SU-DHL-6 (cell line): Measurements from ENCODE around the gene CEP126.

ENCODE experiments used
- H2AFZ ChIP-seq: fragments of 200-600 bp; sonication (generic); 2 replicates; pipeline ENCODE4 v1.6.1; 2014; ENCODE audit warnings: low read depth, mild to moderate bottlenecking, moderate library complexity, mixed read lengths, antibody characterized with exemption, low read length; ENCODE audit not compliant: severe bottlenecking
- H3F3A ChIP-seq: fragments of 200-600 bp; shearing (Covaris generic); 2 replicates; pipeline ENCODE4 v1.6.0; 2016; ENCODE audit warnings: antibody characterized with exemption, mild to moderate bottlenecking; ENCODE audit not compliant: insufficient read depth
- H3K27ac ChIP-seq: fragments of 200-600 bp; sonication (generic); 2 replicates; pipeline ENCODE4 v1.5.1; 2016; ENCODE audit warnings: low read depth, mild to moderate bottlenecking, low read length, moderate library complexity, mixed read lengths
- H3K27me3 ChIP-seq: fragments of 200-600 bp; sonication (generic), shearing (Covaris generic); 2 replicates; pipeline ENCODE4 v1.6.0; 2014; ENCODE audit warnings: mild to moderate bottlenecking, low read length
- H3K36me3 ChIP-seq: fragments of 200-600 bp; sonication (generic); 2 replicates; pipeline ENCODE4 v1.6.1; 2014; ENCODE audit warnings: mild to moderate bottlenecking, low read length, mixed read lengths
- H3K4me2 ChIP-seq: fragments of 300-600, 200-600 bp; shearing (Covaris generic), sonication (generic); 2 replicates; pipeline ENCODE4 v1.6.0; 2014; ENCODE audit warnings: low read length, low read depth, mild to moderate bottlenecking; ENCODE audit not compliant: poor library complexity, severe bottlenecking
- H3K4me3 ChIP-seq: fragments of 200-600 bp; sonication (generic); 2 replicates; pipeline ENCODE4 v1.5.1; 2014; ENCODE audit warnings: antibody characterized with exemption, low read length, mild to moderate bottlenecking, mixed read lengths; ENCODE audit not compliant: insufficient read depth, poor library complexity, severe bottlenecking
- H3K79me2 ChIP-seq: fragments of 200-600 bp; sonication (generic); 2 replicates; pipeline ENCODE4 v1.6.1; 2014; ENCODE audit warnings: mild to moderate bottlenecking, low read length, moderate library complexity; ENCODE audit not compliant: insufficient read depth
- H3K9ac ChIP-seq: fragments of 200-600 bp; sonication (generic); 2 replicates; pipeline ENCODE4 v1.7.0; 2014; ENCODE audit warnings: mild to moderate bottlenecking, low read length
- H3K9me2 ChIP-seq: fragments of 200-600 bp; sonication (generic); replicated peaks from 2 replicates; pipeline ENCODE4 v1.6.1; 2014; ENCODE audit warnings: low read length; ENCODE audit not compliant: insufficient read depth
- H3K9me3 ChIP-seq: fragments of 200-600 bp; sonication (generic); 2 replicates; pipeline ENCODE4 v1.6.1; 2014; ENCODE audit warnings: low read length, mixed read lengths; ENCODE audit not compliant: insufficient read depth
- H4K20me1 ChIP-seq: fragments of 200-600 bp; sonication (generic); 2 replicates; pipeline ENCODE4 v1.6.1; 2014; ENCODE audit warnings: low read depth, mild to moderate bottlenecking, antibody characterized with exemption, low read length, moderate library complexity, mixed read lengths
- CTCF ChIP-seq: fragments of 200-600 bp; sonication (generic); IDR thresholded peaks from one replicate; pipeline ENCODE4 v1.5.1; 2017; ENCODE audit warnings: antibody characterized with exemption, mild to moderate bottlenecking, low read length, moderate library complexity; ENCODE audit not compliant: insufficient read depth, poor library complexity, severe bottlenecking
- EZH2phosphoT487 ChIP-seq: fragments of 200-600 bp; sonication (generic), shearing (Covaris generic); conservative IDR thresholded peaks from 2 replicates; pipeline ENCODE4 v1.6.1; 2018; ENCODE audit warnings: mild to moderate bottlenecking, antibody characterized with exemption, low read length, moderate library complexity, mixed read lengths

Gene CEP126

GRCh38 chr11:101894505-101894904 lies 20.3 kb upstream of the CEP126 start:
- H3K4me3 ChIP-seq = no peak overlapping the region
- no peak overlapping the region for H3K9ac ChIP-seq
- TF ChIP-seq CTCF (no peak), EZH2phosphoT487 (no peak)
- H3K9me2 ChIP-seq = no peaks in the 10 kb centered on the region
- no peaks in the 10 kb centered on the region for H3K36me3 ChIP-seq
- H3K4me2 ChIP-seq = no peak overlapping the region
- no peaks in the 10 kb centered on the region for H3K27me3 ChIP-seq
- H2AFZ ChIP-seq = no peak overlapping the region
- H3F3A ChIP-seq = no peaks in the 10 kb centered on the region
- H4K20me1 ChIP-seq = no peaks in the 10 kb centered on the region
- H3K9me3 ChIP-seq = no peaks in the 10 kb centered on the region
- H3K79me2 ChIP-seq = no peaks in the 10 kb centered on the region
- H3K27ac ChIP-seq = no peak overlapping the region

- no peaks in the 10 kb centered on the region for H3K9me3 ChIP-seq
- H3F3A ChIP-seq = no peaks in the 10 kb centered on the region
- H3K79me2 ChIP-seq = no peaks in the 10 kb centered on the region
- H2AFZ ChIP-seq = no peak overlapping the region
- no peak overlapping the region for H3K4me2 ChIP-seq
- no peak overlapping the region for H3K27ac ChIP-seq
- no peaks in the 10 kb centered on the region for H4K20me1 ChIP-seq
- TF ChIP-seq EZH2phosphoT487 = no peak
- no peak for TF ChIP-seq CTCF
- no peaks in the 10 kb centered on the region for H3K27me3 ChIP-seq
- H3K36me3 ChIP-seq = no peaks in the 10 kb centered on the region
- H3K9ac ChIP-seq = no peak overlapping the region
- H3K4me3 ChIP-seq = no peak overlapping the region
- no peaks in the 10 kb centered on the region for H3K9me2 ChIP-seq
These were observed 7.0 kb upstream of the CEP126 start for GRCh38 chr11:101907815-101908214.

- no peaks in the 10 kb centered on the region for H3K9me3 ChIP-seq
- H2AFZ ChIP-seq = no peak overlapping the region
- H3K4me2 ChIP-seq = no peak overlapping the region
- no peaks in the 10 kb centered on the region for H3K79me2 ChIP-seq
- H4K20me1 ChIP-seq = no peaks in the 10 kb centered on the region
- TF ChIP-seq EZH2phosphoT487 (no peak), CTCF (no peak)
- H3K36me3 ChIP-seq = no peaks in the 10 kb centered on the region
- no peak overlapping the region for H3K27ac ChIP-seq
- H3F3A ChIP-seq = no peaks in the 10 kb centered on the region
- no peaks in the 10 kb centered on the region for H3K27me3 ChIP-seq
- H3K9me2 ChIP-seq = no peaks in the 10 kb centered on the region
- H3K9ac ChIP-seq = no peak overlapping the region
- H3K4me3 ChIP-seq = no peak overlapping the region
These were observed 5.7 kb upstream of the CEP126 start for GRCh38 chr11:101909087-101909486.

GRCh38 chr11:101912823-101913284 lies 2.0 kb upstream of the CEP126 start:
- Histone ChIP-seq H4K20me1 (no peaks in the 10 kb centered on the region), H2AFZ (no peak overlapping the region), H3K9ac (no peak overlapping the region), H3K9me3 (no peaks in the 10 kb centered on the region), H3K79me2 (no peaks in the 10 kb centered on the region), H3K4me3 (no peak overlapping the region), H3K9me2 (no peaks in the 10 kb centered on the region), H3K27me3 (no peaks in the 10 kb centered on the region), H3K36me3 (no peaks in the 10 kb centered on the region), H3K4me2 (no peak overlapping the region), H3F3A (peaks cover 5% of the 10 kb centered on the region; the same call in 1 of the 2 replicates), H3K27ac (no peak overlapping the region)
- no peak for TF ChIP-seq CTCF
- TF ChIP-seq EZH2phosphoT487 = no peak
